ENCODE results near the gene METTL8.

Gene METTL8

GRCh38 chr2:171297956-171298355, 135.8 kb downstream of the METTL8 start:
- DNase-seq (ENCODE audit: low spot score): no peak
- TF ChIP-seq CTCF (IDR thresholded peaks at IDR 0.05; ENCODE audit: borderline replicate concordance, control extremely low read depth, extremely low read depth, insufficient read depth, missing control alignments): no peak
- in situ Hi-C loops (cut with MboI; ENCODE audit: low sequenced_read_pairs, unreplicated experiment): no loop called here

- DNase-seq (ENCODE audit: low spot score): no peak
- no peak for TF ChIP-seq CTCF (IDR thresholded peaks at IDR 0.05; ENCODE audit: borderline replicate concordance, control extremely low read depth, extremely low read depth, insufficient read depth, missing control alignments)
- in situ Hi-C loops (cut with MboI; ENCODE audit: low sequenced_read_pairs, unreplicated experiment): no loop called here
Measured at GRCh38 chr2:171294608-171295007, 139.2 kb downstream of the METTL8 start.

GRCh38 chr2:171293661-171294060, 140.1 kb downstream of the METTL8 start:
- in situ Hi-C loops (cut with MboI; ENCODE audit: low sequenced_read_pairs, unreplicated experiment): no loop called here
- TF ChIP-seq CTCF (IDR thresholded peaks at IDR 0.05; ENCODE audit: borderline replicate concordance, control extremely low read depth, extremely low read depth, insufficient read depth, missing control alignments): no peak
- no peak for DNase-seq (ENCODE audit: low spot score)

- no peak for TF ChIP-seq CTCF (IDR thresholded peaks at IDR 0.05; ENCODE audit: borderline replicate concordance, control extremely low read depth, extremely low read depth, insufficient read depth, missing control alignments)
- no peak for DNase-seq (ENCODE audit: low spot score)
- in situ Hi-C loops (cut with MboI; ENCODE audit: low sequenced_read_pairs, unreplicated experiment): no loop called here
Measured at GRCh38 chr2:171289991-171290390, 143.8 kb downstream of the METTL8 start.

- no peak for TF ChIP-seq CTCF (IDR thresholded peaks at IDR 0.05; ENCODE audit: borderline replicate concordance, control extremely low read depth, extremely low read depth, insufficient read depth, missing control alignments)
- DNase-seq (ENCODE audit: low spot score): no peak
- in situ Hi-C loops (cut with MboI; ENCODE audit: low sequenced_read_pairs, unreplicated experiment): no loop called here
Measured at GRCh38 chr2:171289316-171289715, 144.5 kb downstream of the METTL8 start.

GRCh38 chr2:171287611-171288010, 146.2 kb downstream of the METTL8 start:
- DNase-seq (ENCODE audit: low spot score): no peak
- in situ Hi-C loops (cut with MboI; ENCODE audit: low sequenced_read_pairs, unreplicated experiment): no loop called here
- TF ChIP-seq CTCF (IDR thresholded peaks at IDR 0.05; ENCODE audit: borderline replicate concordance, control extremely low read depth, extremely low read depth, insufficient read depth, missing control alignments): no peak

GRCh38 chr2:171287036-171287571, 146.7 kb downstream of the METTL8 start:
- DNase-seq (ENCODE audit: low spot score): no peak
- in situ Hi-C loops (cut with MboI; ENCODE audit: low sequenced_read_pairs, unreplicated experiment): no loop called here
- no peak for TF ChIP-seq CTCF (IDR thresholded peaks at IDR 0.05; ENCODE audit: borderline replicate concordance, control extremely low read depth, extremely low read depth, insufficient read depth, missing control alignments)
